ENCODE results near the gene HEBP1. TPM values are rescaled to one million over a fixed set of nuclear protein-coding genes. Genes with fewer than 3 reads are reported as not detected.

Gene HEBP1
- total and polyA plus RNA-seq, 4 donors, result 27.7 to 70.0 (median 50.3) TPM

DNA sequence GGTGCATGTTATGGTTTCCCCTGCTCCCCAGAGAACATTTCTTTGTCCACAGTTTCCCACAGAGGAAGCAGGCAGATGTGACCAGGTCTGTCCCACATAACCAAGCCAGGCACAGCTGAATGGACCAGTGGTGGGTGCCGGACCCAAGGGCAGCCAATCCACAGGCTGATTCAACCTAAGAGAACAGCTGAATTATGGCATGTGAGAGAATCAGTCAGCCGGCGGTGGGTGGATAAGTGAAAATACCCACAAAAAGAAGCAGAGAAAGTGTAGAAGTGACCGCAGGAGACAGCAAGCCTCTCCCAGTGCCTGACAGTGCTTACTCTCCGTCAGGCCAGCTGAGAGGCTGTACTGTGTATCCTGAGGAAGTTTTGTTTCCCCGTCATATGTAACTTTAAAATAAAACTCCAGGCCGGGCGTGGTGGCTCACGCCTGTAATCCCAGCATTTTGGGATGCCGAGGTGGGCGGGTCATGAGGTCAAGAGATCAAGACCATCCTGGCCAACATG lies 63.0 kb downstream of the HEBP1 start:
- no peak overlapping the region for H3K9ac ChIP-seq (ENCODE audit: low read depth in 1 of 2, low read length in 2 of 2)
- no peaks in the 10 kb centered on the region for H3K36me3 ChIP-seq (ENCODE audit: control insufficient read depth in 4 of 4, insufficient read depth in 3 of 4, low read depth in 1 of 4, low read length in 3 of 4)
- 98% methylated on average over 11 of the region's 11 CpGs for WGBS
- no peaks in the 10 kb centered on the region for H3K9me3 ChIP-seq (ENCODE audit: control insufficient read depth in 4 of 4, low read length in 3 of 4)
- no peaks in the 10 kb centered on the region for H3K4me1 ChIP-seq (ENCODE audit: control insufficient read depth in 4 of 4, insufficient read depth in 4 of 4, low read length in 3 of 4)
- DNase-seq (ENCODE audit: low spot score), result no peak
- no peak overlapping the region for H3K4me3 ChIP-seq (ENCODE audit: low read depth in 1 of 3, low read length in 3 of 3)
- no peaks in the 10 kb centered on the region for H3K27me3 ChIP-seq (ENCODE audit: control insufficient read depth in 4 of 4, insufficient read depth in 4 of 4, low read length in 3 of 4)
- H3K27ac ChIP-seq (ENCODE audit: low read depth in 1 of 2, low read length in 2 of 2), result no peak overlapping the region
- TF ChIP-seq, protein P1, sequence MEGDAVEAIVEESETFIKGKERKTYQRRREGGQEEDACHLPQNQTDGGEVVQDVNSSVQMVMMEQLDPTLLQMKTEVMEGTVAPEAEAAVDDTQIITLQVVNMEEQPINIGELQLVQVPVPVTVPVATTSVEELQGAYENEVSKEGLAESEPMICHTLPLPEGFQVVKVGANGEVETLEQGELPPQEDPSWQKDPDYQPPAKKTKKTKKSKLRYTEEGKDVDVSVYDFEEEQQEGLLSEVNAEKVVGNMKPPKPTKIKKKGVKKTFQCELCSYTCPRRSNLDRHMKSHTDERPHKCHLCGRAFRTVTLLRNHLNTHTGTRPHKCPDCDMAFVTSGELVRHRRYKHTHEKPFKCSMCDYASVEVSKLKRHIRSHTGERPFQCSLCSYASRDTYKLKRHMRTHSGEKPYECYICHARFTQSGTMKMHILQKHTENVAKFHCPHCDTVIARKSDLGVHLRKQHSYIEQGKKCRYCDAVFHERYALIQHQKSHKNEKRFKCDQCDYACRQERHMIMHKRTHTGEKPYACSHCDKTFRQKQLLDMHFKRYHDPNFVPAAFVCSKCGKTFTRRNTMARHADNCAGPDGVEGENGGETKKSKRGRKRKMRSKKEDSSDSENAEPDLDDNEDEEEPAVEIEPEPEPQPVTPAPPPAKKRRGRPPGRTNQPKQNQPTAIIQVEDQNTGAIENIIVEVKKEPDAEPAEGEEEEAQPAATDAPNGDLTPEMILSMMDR (IDR thresholded peaks at IDR 0.05; ENCODE audit: low read depth, low read length, missing input control), result no peak
- TF ChIP-seq GABPA (IDR thresholded peaks at IDR 0.05 in 1 of 2, conservative IDR thresholded peaks at IDR 0.05 in 1 of 2) (no peak), RAD21 (IDR thresholded peaks at IDR 0.05) (no peak), SP1 (IDR thresholded peaks at IDR 0.05) (no peak)

DNA sequence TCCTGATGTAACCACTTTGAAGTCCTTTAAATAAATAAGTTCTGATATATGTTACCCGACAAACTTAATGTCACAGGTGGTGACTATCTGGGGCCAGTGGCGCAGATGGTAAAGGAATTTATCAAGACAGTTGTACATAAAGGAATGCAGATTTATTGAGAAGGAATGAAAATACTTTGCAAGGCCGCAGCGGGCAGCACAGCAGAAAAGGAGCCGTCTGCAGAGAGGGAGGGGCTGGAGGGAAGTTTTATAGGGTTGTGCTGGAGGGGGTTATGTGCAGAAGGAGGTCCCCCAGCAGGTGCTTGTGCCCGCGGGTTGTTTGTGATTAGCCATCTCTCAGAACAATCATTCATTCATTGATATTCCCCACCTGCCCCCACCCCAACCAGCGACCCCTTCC lies 65.5 kb downstream of the HEBP1 start:
- TF ChIP-seq, protein P1 (IDR thresholded peaks at IDR 0.05; ENCODE audit: low read depth, low read length, missing input control), result no peak
- TF ChIP-seq, protein P2, sequence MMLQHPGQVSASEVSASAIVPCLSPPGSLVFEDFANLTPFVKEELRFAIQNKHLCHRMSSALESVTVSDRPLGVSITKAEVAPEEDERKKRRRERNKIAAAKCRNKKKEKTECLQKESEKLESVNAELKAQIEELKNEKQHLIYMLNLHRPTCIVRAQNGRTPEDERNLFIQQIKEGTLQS (IDR thresholded peaks at IDR 0.05), result no peak
- TF ChIP-seq RXRA (IDR thresholded peaks at IDR 0.05) (no peak), HNF4A (conservative IDR thresholded peaks at IDR 0.05) (no peak), REST (IDR thresholded peaks at IDR 0.05) (no peak), SP1 (IDR thresholded peaks at IDR 0.05) (no peak), EGR1 (IDR thresholded peaks at IDR 0.05; ENCODE audit: low read depth in 2 of 2) (no peak), NR2F2 (IDR thresholded peaks at IDR 0.05) (no peak), ZBTB33 (IDR thresholded peaks at IDR 0.05) (no peak)
- no peaks in the 10 kb centered on the region for H3K27me3 ChIP-seq (ENCODE audit: control insufficient read depth in 4 of 4, insufficient read depth in 4 of 4, low read length in 3 of 4)
- no peak overlapping the region for H3K27ac ChIP-seq (ENCODE audit: low read depth in 1 of 2, low read length in 2 of 2)
- H3K9ac ChIP-seq (ENCODE audit: low read depth in 1 of 2, low read length in 2 of 2), result no peak overlapping the region
- DNase-seq (ENCODE audit: low spot score), result no peak
- H3K9me3 ChIP-seq (ENCODE audit: control insufficient read depth in 4 of 4, low read length in 3 of 4), result no peaks in the 10 kb centered on the region
- whole genome bisulfite sequencing, result 83% methylated on average over 8 of the region's 8 CpGs
- no peaks in the 10 kb centered on the region for H3K4me1 ChIP-seq (ENCODE audit: control insufficient read depth in 4 of 4, insufficient read depth in 4 of 4, low read length in 3 of 4)
- no peak overlapping the region for H3K4me3 ChIP-seq (ENCODE audit: low read depth in 1 of 3, low read length in 3 of 3)
- H3K36me3 ChIP-seq (ENCODE audit: control insufficient read depth in 4 of 4, insufficient read depth in 3 of 4, low read depth in 1 of 4, low read length in 3 of 4), result no peaks in the 10 kb centered on the region
